AG09309 (cell line): Measurements from ENCODE around the gene HTRA1.

Experiments
- DNase-seq: peaks from one replicate; pipeline ENCODE4 v3.0.0-alpha.2; 2010; ENCODE audit warnings: low read depth
- H3K4me3 ChIP-seq: 2 replicates; pipeline ENCODE4 v1.5.1; 2011; ENCODE audit warnings: mild to moderate bottlenecking, low read depth, low read length, moderate library complexity; ENCODE audit not compliant: control insufficient read depth
- CTCF ChIP-seq: IDR thresholded peaks from 2 replicates; pipeline ENCODE4 v1.5.1; 2011; ENCODE audit warnings: mild to moderate bottlenecking, low read depth, low read length, inconsistent platforms; ENCODE audit not compliant: insufficient read depth, control insufficient read depth; ENCODE audit errors: missing control alignments

The HTRA1 gene

GRCh38 chr10:122525788-122526187, 64.4 kb downstream of the HTRA1 start:
- TF ChIP-seq CTCF = peak; percentile 5
- H3K4me3 ChIP-seq = no peak overlapping the region
- no peak for DNase-seq

- no peak for DNase-seq
- no peak for TF ChIP-seq CTCF
Measured at GRCh38 chr10:122526892-122527291, 65.5 kb downstream of the HTRA1 start.

DNA sequence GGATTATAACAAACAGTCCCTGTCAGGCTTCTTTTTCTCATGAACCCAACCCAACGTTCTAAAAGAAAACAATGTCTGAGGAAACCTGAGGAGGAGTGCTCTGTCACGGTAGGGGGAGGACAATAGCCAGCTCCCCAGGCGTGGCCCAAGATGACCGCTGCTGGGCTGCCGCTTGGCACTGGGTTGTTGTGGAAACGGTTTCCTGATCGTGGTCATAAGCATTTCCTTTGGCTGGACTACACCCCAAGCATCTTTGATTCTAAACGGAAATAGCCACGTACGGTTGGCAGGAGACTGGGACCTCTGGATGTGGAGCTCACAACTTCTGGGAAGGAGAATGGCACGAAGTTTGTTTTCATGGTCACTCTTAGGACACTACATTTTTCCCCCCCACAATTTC, 68.8 kb downstream of the HTRA1 start:
- no peak overlapping the region for H3K4me3 ChIP-seq
- no peak for DNase-seq
- TF ChIP-seq CTCF = no peak

More at GRCh38 chr10:122526892-122527291, 65.5 kb downstream of the HTRA1 start:
- H3K4me3 ChIP-seq = no peak overlapping the region

DNA sequence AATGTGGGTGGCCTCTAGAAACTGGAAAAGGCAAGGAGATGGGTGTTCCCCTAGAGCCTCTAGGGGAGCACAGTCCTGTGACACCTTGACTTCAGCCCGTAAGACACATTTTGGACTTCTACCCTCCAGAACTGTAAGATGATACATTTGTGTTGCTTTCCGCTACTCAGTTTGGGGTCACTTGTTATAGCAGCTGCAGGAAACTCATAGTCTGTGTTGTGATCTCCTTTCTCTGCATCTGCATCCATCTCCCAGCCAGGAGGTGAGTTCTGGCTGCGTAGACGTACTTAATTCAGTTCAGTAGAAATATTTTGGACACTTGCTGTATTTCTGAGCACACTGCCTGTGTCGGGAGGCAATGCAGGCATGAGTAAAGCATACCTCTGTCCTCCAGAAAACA, 69.9 kb downstream of the HTRA1 start:
- no peak for DNase-seq
- H3K4me3 ChIP-seq = no peak overlapping the region
- TF ChIP-seq CTCF = no peak

- no peak for DNase-seq
- H3K4me3 ChIP-seq = no peak overlapping the region
- TF ChIP-seq CTCF = no peak
Measured at GRCh38 chr10:122531939-122532338, 70.6 kb downstream of the HTRA1 start.

GRCh38 chr10:122532601-122533296, 71.4 kb downstream of the HTRA1 start:
- no peak for DNase-seq
- no peak overlapping the region for H3K4me3 ChIP-seq
- TF ChIP-seq CTCF = no peak
